PFSK-1 (cell line): ENCODE data around the gene MYRF.

Experiments used
- POLR2AphosphoS5 ChIP-seq: IDR thresholded peaks from 2 replicates; pipeline ENCODE4 v1.6.1; 2012; ENCODE audit warnings: low read depth, mild to moderate bottlenecking, control low read depth, low read length, moderate library complexity
- SIN3A ChIP-seq: IDR thresholded peaks from 2 replicates; pipeline ENCODE4 v1.6.1; 2012; ENCODE audit warnings: mild to moderate bottlenecking, low read length, moderate library complexity, borderline replicate concordance; ENCODE audit not compliant: insufficient read depth
- TAF1 ChIP-seq: IDR thresholded peaks from 2 replicates; pipeline ENCODE4 v1.6.1; 2012; ENCODE audit warnings: low read length, control low read depth, borderline replicate concordance; ENCODE audit not compliant: insufficient read depth
- TF ChIP-seq, protein P1 (sequence below), 2 experiments: IDR thresholded peaks; 2 replicates each; pipeline versions ENCODE4 v1.6.1 to v1.8.0; 2011 to 2012; ENCODE audit warnings: low read depth in 2 of 2, low read length in 2 of 2, control low read depth in 1 of 2, inconsistent platforms in 1 of 2, mild to moderate bottlenecking in 1 of 2, moderate library complexity in 1 of 2; ENCODE audit not compliant: insufficient read depth in 1 of 2

GRCh38 chr11:61802605-61803004 lies 50.2 kb downstream of the MYRF start:
- TF ChIP-seq, protein P1, sequence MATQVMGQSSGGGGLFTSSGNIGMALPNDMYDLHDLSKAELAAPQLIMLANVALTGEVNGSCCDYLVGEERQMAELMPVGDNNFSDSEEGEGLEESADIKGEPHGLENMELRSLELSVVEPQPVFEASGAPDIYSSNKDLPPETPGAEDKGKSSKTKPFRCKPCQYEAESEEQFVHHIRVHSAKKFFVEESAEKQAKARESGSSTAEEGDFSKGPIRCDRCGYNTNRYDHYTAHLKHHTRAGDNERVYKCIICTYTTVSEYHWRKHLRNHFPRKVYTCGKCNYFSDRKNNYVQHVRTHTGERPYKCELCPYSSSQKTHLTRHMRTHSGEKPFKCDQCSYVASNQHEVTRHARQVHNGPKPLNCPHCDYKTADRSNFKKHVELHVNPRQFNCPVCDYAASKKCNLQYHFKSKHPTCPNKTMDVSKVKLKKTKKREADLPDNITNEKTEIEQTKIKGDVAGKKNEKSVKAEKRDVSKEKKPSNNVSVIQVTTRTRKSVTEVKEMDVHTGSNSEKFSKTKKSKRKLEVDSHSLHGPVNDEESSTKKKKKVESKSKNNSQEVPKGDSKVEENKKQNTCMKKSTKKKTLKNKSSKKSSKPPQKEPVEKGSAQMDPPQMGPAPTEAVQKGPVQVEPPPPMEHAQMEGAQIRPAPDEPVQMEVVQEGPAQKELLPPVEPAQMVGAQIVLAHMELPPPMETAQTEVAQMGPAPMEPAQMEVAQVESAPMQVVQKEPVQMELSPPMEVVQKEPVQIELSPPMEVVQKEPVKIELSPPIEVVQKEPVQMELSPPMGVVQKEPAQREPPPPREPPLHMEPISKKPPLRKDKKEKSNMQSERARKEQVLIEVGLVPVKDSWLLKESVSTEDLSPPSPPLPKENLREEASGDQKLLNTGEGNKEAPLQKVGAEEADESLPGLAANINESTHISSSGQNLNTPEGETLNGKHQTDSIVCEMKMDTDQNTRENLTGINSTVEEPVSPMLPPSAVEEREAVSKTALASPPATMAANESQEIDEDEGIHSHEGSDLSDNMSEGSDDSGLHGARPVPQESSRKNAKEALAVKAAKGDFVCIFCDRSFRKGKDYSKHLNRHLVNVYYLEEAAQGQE (IDR thresholded peaks at IDR 0.05; ENCODE audit: insufficient read depth in 1 of 2, low read depth in 2 of 2, low read length in 2 of 2): no peak
- no peak for TF ChIP-seq POLR2AphosphoS5
- TF ChIP-seq SIN3A: no peak
- no peak for TF ChIP-seq TAF1
